Activated T-cell treated with anti-CD3 and anti-CD28 coated beads, Interleukin-2, amount 50 U/mL, for 48 hours (primary cell): ENCODE data around the gene PNLDC1.
"Not testable (repeated sequence)": the region's sequence is repeated elsewhere in the genome, so short reads cannot be mapped to it uniquely, and the experiment has no call there.

Source experiments
- DNase-seq, 2 experiments: peaks; one replicate each; pipeline ENCODE4 v3.0.0-alpha.2; 2020

Gene PNLDC1

DNA sequence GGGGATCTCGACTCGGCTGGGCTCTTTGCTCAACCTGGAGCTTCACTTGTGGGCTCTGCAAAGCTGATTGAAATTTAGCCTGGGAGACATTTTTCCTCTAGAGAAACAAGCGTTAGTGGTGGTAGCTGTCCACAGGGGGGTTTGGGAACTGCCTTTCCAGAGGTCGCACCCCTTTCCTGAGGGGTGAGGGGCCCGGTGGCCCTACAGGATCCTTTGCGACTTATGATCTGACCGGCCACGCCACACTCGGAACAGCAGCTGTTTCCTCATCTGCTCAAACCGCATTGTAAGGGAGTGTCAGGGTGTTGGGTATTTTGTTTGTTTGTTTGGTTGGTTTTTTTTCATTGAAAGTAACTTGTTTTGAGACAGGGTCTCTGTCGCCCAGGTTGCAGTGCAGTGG is 21.0 kb downstream of the PNLDC1 start:
- DNase-seq = no peak

DNA sequence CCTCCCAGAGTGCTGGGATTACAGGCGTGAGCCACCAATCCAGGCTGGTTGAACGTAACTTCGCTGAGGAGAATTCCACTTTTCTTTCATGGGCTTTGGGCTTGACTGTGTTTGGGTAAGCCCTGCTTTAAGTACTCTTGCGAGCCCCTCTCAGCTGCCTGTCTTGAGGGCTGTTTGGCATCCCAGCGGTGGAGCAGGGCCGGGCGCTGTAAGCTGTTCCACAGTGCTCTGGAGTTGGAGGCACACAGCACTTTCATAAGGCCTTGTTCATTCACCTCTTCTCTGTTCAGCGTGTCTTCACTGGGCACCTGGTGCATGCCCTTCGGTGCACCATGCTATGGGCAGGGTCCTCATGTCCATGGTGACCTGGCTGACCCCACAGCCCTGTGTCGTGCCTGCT is 21.6 kb downstream of the PNLDC1 start:
- no peak for DNase-seq

DNA sequence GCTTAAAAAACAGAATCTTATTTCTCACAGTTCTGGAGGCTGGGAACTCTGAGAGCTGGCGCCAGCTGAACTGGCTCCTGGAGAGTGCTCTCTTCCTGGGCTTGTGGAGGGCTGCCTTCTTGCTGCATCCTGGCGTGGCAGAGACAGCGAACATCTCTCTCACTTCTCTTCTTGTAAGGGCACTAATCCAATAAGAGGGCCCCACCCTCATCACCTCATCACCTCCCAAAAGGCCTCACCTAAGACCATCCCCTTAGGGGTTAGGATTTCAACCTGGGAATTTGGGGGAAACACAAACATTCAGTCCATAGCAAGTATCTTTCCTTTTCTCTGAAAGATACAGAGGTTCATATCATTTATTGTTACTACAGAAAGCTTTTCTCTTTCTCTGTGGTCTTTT is 23.9 kb downstream of the PNLDC1 start:
- no peak for DNase-seq

DNA sequence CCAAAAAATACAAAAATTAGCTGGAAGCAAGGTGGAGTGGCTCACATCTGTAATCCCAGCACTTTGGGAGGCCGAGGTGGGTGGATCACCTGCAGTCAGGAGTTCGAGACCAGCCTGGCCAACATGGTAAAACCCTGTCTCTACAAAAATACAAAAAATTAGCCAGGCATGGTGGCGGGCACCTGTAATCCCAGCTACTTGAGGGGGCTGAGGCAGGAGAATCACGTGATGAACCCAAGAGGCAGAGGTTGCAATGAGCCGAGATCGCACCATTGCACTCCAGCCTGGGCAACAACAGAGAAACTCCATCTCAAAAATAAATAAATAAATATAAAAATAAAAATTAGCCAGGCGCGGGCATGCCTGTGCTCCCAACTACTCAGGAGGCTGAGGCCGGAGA is 24.6 kb downstream of the PNLDC1 start:
- not testable (repeated sequence) for DNase-seq

DNA sequence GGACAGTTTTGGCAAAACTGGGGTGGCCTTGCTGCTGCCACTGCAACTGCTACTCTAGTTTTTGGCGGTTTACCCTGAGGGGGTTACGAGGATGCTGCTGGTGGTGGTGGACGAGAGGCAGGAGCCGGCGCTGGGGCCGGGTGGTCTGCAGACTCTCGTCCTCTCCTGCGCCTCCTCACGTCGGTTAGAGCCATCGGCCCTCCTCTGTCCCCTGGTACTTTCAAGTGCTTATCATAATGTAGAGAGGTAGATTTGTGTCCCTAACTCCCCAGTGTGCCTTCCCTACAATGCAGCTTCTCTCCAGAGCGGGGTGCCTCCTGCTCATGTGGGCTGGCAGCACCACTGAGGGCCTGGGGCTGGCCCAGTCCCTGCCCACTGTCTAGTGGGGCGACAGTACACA is 25.9 kb downstream of the PNLDC1 start:
- DNase-seq = no peak

DNA sequence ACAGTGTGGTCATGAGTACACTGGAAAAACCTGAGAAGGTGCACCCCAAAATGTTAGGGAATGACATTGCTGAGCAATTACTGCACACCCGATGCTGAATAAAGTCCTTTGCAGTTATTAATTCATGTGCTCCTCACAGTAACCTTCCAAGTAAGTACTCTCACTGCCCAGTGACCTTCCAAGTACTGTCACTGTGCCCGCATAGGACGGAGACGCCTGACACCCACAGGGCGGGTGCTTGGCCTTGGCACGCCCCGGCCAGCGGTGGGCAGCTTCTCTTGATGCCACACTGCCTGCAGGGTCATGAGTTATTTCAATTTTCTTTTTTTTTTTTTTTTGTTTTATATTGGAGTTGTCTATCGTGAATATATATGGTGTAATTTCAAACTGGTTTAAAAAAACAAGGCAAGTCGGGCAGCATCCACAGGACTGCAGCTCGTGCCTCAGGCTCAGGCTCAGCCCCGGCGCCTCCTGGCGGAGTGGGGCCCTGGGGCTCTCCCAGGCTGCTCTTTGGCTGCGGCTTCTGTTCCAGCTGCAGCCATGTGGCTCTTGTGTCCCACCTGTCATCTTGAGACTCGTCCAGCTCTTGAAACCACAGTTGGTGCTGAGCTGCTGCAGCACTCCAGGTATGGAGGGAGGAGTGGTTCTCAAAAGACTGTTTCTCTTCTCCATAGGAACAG is 27.0 kb downstream of the PNLDC1 start:
- DNase-seq = no peak

DNA sequence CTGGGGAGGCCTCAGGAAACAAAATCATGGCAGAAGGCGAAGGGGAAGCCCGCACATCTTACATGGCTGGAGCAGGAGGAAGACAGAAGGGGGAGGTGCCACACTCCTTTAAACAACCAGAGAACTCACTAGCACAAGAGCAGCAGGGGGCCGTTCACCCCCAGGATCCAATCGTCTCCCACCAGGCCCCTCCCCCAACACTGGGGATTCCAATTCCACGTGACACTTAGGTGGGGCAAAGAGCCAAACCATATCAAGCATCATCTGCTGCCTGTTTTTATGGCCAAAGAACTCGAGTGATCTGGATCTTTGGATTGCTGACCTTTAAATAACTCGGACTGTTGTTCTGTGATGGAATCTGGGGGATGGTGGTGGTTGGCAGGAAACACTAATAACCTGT is 28.0 kb downstream of the PNLDC1 start:
- no peak for DNase-seq

DNA sequence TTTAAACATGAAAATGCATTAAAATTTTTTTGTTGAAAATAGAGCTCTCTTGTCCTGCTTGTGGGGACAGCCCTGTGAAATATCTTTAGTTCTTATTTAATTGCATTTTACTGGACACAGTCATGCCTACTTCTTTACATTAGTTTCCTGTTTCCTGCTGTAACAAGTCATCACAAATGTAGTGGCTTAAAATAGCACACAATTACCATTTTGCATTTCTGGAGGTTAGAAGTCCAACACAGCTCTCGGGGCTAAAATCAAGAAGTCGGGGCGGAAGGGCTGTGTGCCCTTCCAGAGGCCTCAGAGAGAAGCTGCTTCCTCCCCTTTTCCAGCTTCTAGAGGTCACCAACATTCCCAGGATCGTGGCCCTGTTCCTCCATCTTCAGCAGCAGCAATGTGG is 29.4 kb downstream of the PNLDC1 start:
- DNase-seq = no peak

DNA sequence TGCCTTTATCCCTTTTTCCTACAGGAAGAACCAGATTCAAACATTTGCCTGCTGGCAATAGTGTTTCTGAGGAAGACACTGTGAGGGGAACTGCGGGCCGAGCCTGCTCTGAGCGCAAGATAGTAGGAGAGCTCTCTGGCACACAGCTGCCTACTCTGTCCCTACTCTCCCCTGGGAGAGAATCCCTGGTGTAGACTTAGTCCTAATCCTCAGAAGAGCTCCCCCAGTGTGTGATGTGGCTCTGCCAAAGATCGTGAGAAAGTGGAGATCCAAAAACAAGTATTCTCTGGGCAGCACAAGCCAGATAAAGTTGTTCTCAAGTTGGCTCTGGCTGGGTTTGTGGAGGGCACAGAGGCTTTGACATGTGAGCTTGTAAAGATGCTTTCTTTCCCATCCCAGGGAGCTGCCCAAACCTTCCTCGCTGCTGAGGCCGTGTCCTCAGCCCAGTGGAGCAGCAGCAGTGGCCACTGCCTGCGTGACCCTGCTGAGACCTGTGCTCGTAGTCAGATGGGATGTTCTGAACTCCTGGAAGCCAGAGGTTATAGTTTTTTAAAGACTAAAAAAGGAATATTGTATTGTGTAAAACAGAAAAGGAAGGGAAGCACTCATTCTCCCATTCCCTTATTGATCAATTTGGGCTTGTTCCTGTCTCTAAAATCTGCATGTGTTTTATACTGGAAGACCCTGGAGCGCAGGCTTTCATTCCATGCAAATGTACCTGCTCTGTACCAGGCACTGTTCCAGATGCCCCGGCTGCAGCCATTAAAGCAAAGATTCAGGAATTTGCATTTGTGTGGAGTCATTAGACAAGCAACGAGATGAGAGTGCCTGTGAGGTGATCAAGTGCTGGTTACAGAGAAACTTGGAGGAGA is 30.7 kb downstream of the PNLDC1 start:
- no peak for DNase-seq

DNA sequence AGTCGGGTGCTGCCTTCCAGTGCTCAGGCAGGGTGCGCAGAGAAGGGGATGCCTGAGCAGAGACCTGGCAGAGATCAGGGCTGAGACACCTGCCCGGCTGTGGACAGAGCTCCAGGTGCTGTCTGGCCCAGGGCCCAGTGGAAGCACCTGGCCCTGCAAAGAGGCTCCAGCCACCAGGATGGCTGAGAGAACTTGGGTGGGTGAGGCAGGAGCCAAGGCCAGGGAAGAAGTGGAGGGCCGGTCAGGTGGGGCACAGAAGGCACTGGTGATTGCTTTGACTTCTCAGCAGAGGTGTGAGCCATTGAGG is 31.2 kb downstream of the PNLDC1 start:
- no peak for DNase-seq

DNA sequence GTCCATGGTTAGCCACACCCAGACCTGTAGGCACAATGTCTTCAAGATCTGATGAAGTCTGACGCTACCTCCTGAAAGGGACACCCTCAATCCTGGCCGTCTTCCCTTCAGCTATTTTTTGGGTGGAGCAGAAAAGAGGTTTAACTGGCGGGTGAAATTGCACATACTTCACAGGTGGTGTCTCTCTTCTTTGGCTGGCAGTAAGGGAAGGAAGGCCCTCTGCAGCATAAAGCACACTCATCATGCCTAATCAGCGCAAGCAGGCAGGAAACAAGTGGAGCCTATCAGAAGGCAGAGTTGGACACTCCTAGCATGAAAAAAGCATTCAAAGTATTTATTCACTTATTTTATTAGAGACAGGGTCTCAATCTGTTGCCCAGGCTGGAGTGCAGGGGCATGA is 32.9 kb downstream of the PNLDC1 start:
- DNase-seq = no peak

DNA sequence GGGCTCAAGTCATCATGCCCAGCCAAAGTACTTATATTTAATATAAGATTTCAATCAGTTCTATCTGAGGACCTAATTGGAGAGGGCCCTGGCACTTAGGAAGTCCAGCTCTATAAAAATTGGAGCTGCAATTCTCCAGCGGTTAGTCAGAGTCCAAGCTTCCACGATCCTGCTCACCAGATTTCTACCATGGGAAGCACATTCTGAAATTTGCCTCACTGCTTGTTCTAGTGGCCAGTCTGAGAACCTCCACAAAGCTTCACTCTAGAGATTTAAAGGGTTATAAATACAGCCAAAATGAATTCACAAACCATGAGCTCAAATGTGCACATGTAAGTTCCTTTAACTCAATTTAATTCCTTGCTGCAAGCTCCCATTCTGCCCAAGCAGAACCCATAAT is 33.5 kb downstream of the PNLDC1 start:
- no peak for DNase-seq

DNA sequence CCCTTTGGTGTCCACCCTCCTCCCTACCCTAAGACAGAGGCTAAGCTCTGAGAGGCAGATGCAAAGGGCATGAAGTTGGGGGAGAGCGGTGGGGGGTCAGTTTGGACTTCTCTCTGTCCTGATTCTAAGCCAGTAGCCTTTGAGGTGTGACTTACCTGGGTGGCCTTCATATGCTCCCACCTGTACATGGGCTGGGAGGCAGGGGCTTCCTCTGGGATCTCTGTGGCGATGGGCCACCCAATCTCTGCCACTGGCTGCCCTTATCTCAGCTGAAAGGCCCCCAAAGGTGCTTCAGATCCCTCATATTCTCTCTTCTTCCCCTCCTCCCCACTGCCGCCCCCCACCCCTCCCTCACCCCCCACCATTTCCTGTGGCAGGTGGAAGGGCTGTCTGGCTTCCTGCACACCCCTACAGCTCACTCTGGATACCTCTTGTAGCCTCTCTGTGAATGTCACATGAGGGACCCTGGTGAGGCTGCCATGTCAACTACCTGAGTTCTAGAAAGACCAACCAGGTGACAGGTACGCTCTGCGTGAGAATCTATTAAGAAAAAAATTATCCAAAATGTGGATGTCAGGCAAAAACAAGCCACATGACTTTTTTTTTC is 34.0 kb downstream of the PNLDC1 start:
- DNase-seq = no peak

DNA sequence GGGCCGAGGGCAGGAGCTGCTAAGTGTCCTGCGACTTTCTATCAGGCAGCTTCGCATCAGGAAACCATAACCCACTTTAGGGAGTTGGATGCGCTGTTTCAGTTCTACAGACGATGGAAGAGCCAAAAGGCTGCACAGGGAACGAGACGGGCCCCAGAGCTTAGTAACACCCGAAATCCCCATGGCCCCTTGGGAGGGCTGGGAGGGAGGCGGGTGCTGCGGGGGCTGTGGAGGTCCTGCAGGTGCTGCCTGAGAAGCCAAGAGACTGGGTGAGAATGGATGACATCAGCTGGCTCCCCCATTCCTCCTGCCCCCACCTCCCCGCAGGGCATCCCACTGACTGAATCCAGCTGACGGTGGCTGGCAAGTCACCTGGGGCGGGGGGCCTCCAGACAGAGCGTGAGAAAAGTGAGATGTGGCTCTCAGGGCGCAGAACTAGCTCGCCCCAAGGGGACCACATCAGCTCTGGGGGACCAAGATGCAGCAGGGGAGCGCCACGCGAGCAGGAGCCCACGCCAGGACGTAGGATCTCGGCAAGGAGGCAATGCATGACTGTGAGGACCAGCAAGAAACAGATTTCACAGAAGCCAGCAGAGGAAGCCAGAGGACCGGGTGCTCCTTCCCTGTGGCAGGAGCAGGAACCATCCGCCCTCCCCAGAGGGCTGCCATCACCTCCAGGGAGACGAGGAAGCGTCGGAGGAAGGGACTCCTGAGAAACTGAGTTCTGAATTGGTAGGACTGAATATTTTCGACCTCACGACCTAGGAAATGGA is 36.8 kb downstream of the PNLDC1 start:
- no peak for DNase-seq

DNA sequence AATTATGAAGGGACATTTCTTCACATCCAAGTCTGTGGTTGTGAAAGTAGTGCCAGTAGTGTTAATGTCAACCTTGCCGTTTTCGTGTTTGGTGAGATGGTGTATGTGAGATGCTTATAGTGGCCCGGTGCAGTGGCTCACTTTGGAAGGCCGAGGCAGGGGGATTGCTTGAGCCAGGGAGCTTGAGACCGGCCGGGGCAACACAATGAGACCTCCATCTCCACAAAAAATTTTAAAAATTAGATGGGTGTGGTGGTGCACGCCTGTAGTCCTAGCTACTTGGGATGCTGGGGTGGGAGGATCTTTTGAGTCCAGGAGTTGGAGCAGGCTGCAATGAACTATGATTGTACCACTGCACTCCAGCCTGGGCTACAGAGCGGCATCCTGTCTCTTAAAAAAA is 37.4 kb downstream of the PNLDC1 start:
- DNase-seq = no peak

DNA sequence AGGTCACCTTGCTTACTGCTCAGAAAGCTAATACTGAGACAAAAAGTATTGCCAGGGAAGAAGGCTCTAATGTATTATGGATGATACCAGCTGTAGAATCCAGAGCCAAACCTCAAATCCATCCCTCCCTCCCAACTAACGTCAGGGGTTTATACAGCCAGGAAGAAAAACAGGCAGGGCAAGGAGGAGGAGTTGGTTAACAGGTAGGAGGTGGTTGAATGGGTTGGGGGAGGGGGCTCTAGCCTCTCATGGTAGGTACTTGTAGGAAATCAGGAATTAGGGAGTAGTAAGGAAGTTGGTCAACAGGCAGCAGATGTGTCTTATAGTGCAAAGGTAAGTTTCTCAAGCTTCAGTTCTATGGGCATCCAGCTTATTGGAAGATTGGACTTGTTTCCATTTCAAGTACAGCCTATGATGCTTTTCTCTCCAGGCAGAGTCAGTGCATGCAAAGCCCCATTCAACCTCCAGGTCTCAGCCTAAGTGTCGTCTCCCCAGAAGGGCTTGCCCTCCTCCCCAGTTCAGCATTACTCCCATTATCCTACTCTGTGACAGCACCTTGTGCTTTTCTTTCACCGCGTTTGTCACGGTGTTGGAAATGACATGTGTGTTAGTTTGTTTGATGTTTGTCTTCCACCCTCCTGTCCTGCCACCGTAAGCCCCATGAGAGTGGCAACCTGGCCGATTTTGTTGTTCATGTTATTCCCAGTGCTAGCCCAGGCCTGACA is 38.1 kb downstream of the PNLDC1 start:
- no peak for DNase-seq

DNA sequence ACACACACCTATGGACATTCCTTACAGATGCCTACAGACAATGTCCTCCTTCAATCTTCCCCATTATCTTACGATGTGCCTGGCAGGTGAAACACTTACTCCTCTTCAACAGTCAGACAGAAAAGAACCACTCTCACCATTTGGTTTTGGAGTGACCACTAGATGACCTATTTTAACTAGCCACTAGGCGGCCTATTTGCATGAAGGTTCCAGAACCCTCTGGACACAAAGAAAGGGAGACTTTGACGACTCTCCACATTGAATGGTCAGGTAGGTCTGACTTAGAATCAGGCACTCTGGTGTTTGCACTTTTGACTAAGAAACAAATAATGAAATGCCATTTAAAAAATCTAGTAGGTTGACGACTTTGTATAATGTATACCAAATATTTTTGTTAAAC is 42.0 kb downstream of the PNLDC1 start:
- DNase-seq = no peak

DNA sequence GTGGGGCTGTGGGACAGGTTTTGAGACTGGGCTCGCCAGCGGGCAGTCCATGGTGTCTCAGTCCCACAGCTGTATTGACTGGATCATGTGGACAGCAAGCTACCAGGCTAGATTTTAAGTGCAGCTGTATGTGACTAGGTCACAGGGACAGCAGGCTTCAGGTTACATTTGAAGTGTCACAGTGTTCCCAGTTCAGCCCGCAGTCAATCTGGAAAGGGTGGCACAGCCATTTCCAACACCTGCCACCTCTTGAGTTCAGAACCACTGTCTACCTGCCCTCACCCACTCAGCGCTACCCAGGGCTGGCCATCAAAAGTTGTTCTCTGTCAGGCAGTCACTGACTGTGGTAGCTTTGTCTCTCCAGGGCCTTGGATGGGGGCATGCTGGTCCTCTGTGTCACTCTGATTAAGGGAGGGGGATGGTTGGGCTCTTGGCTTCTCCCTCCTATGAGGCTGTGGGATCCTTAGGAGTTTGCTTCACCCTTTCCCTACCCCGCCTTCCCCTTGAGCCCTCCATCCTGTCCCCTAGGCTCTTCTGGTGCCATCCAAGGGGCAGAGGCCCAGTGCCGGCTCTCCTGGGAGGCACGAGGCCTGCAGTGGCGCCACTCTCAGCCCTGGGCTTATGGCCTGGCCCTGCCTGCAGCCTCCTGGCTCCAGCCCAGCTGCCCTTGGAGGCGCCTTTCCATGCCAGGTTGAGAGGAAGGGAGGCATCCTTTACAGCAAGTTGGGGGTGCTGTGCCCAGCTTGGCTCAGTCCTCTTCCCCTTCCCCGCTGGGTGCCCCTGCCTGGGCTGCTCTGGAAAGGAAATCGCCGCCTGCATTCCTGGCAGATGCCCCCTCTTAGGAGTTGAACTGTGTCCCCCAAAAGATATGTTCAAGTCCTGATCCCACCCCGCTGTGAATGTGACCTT is 44.9 kb downstream of the PNLDC1 start:
- DNase-seq = no peak

DNA sequence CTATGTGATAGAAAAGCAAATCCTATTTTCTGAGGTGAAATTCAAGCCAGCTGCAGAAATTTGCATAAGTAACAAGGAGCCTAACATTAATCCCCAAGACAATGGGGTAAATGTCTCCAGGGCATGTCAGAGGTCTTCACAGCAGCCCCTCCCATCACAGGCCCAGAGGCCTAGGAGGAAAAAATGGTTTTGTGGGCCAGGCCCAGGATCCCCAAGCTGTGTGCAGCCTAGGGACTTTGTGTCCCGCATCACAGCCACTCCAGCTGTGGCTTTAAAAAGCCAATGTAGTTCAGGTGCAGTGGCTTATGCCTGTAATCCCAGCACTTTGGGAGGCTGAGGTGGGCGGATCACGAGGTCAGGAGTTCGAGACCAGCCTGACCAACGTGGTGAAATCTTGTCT is 48.5 kb downstream of the PNLDC1 start:
- not testable (repeated sequence) for DNase-seq

DNA sequence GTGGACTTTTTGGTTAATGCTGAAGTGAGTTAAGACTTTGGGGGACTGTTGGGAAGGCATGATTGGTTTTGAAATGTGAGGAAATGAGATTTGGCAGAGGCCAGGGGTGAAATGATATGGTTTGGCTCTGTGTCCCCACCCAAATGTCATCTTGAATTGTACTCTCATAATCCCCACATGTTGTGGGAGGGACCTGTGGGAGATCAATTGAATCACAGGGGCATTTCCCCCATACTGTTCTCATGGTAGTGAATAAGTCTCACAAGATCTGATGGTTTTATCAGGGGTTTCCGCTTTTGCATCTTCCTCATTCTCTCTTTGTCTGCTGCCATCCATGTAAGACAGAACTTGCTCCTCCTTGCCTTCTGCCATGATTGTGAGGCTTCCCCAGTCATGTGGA is 49.8 kb downstream of the PNLDC1 start:
- not testable (repeated sequence) for DNase-seq

DNA sequence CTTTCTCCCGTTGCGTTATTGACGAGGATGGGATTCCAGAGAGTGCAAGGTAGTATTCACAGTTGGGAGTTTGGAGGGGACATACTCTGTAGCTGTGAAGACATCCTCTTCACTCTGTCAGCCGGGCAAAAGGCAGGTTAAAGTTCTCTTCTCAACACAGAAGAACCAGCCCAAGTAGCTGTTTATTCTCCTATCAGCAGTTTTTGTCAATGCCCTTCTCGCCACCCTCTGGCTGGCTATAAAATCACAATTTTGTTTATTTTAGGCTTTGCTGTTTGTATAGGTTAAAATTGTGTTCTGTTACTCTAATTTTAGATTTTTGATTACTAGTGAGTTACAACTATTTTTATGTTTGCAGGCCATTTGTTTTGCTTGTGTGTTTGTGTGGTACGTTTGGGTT is 52.8 kb downstream of the PNLDC1 start:
- no peak for DNase-seq

DNA sequence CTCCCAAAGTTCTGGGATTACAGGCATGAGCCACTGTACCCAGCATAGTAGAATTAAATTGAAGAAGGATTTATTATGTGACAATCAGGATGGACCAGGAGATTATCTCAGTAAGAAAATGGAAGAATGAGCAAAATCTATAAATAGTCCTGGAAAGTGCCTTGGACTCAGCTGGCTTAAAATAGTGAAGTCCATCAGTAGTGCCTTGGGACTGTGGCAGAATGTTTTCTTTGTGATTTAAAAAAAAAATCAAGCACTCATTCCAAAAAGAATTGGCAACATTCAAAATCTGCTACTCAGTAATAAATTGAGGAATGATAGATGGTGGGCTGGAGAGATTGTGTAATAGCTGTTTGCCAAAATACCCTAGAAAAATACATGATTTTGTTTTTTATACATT is 53.7 kb downstream of the PNLDC1 start:
- DNase-seq = no peak
